Activated naive CD4-positive, alpha-beta T cell treated with anti-CD3 and anti-CD28 coated beads for 36 hours (primary cell): ENCODE results near the gene CLEC2B. TPM values are rescaled to one million over a fixed set of nuclear protein-coding genes. Genes with fewer than 3 reads are reported as not detected.

Experiments
- CTCF ChIA-PET: fragments of 350-600 bp; sonication (Branson Sonifier 250); formaldehyde crosslinking; loops from one replicate; lab custom pipeline; 2021; ENCODE audit warnings: antibody characterized with exemption; lab: Charles Lee
- DNase-seq: peaks from one replicate; pipeline ENCODE4 v3.0.0-alpha.2; 2020
- H3K27ac Mint-ChIP-seq: one replicate; pipeline ENCODE4 v1.8.0; 2021; ENCODE audit warnings: mild to moderate bottlenecking, mixed read lengths
- H3K27me3 Mint-ChIP-seq: one replicate; pipeline ENCODE4 v1.8.0; 2021; ENCODE audit warnings: low read depth, mixed read lengths
- H3K36me3 Mint-ChIP-seq: one replicate; pipeline ENCODE4 v1.8.0; 2021; ENCODE audit warnings: low read depth, mixed read lengths
- H3K4me1 Mint-ChIP-seq: one replicate; pipeline ENCODE4 v1.8.0; 2021; ENCODE audit warnings: low read depth, mixed read lengths
- H3K4me3 Mint-ChIP-seq: one replicate; pipeline ENCODE4 v1.8.0; 2021; ENCODE audit warnings: mild to moderate bottlenecking, moderate library complexity, mixed read lengths
- H3K9me3 Mint-ChIP-seq: one replicate; pipeline ENCODE4 v1.8.0; 2021; ENCODE audit warnings: mixed read lengths
- intact Hi-C: fragments of 100-400 bp; cut with micrococcal nuclease; formaldehyde crosslinking; loops from one replicate; pipeline ENCODE4 v1.15.1; 2023
- total RNA-seq, 2 experiments: library from RNA; stranded (reverse); gene quantifications; one replicate each; pipeline ENCODE4 v1.2.3, GENCODE V29; 2021

Gene CLEC2B
- total RNA-seq, 2 experiments from 2014 or later: 30.3 to 30.7 TPM

DNA sequence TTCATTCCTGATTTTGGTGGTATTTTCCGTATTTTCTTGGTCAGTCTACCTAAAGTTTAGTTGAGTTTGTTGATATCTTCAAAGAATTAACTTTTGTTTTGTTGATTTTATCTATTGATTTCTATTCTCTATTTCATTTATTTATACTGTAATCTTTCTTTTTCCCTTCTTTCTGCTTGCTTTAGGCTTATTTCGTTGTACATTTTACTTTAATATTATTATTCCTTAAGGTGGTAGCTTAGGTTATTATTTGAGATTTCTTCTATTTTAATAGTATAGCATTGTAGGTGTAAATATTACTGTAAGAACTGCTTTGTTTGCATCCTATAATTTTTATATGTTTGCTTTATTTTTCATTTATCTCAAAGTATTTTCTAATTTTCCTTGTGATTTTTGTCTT lies 63.3 kb downstream of the CLEC2B start:
- Mint-ChIP-seq H3K27me3 (no peaks in the 10 kb centered on the region), H3K4me1 (peaks cover 3% of the 10 kb centered on the region), H3K27ac (no peak overlapping the region), H3K9me3 (no peaks in the 10 kb centered on the region), H3K36me3 (no peaks in the 10 kb centered on the region), H3K4me3 (no peak overlapping the region)
- intact Hi-C loops: no loop called here
- DNase-seq: no peak
- CTCF ChIA-PET: interaction anchor here (0.7 to 1.4 kb wide), 2 partner anchors 8 to 75 kb away, joined by 3 to 4 read pairs; partner anchors contain the start of gene KLRF2

Other genes with a start within 250 kb of the CLEC2B start
- gene CLEC2D, start 199.6 kb downstream of the CLEC2B start, total RNA-seq: 100 to 1,000 TPM; 176 to 184 TPM
- 1 to 10 TPM; 1.7 to 1.9 TPM for gene CLECL1, start 136.3 kb downstream of the CLEC2B start, total RNA-seq
- 100 to 1,000 TPM; 150 to 153 TPM for gene CD69, start 108.5 kb downstream of the CLEC2B start, total RNA-seq
- gene KLRF1, start 41.9 kb downstream of the CLEC2B start, total RNA-seq: not detected
- gene KLRF2, start 12.1 kb upstream of the CLEC2B start, total RNA-seq: not detected
- not detected for gene CLEC2A, start 63.0 kb upstream of the CLEC2B start, total RNA-seq
- gene CLEC12A, start 102.1 kb upstream of the CLEC2B start, total RNA-seq: not detected
- not detected for gene CLEC1B, start 129.8 kb upstream of the CLEC2B start, total RNA-seq
- not detected for gene CLEC12B, start 141.3 kb upstream of the CLEC2B start, total RNA-seq
- not detected for gene CLEC9A, start 161.3 kb upstream of the CLEC2B start, total RNA-seq
- not detected for gene CLEC1A, start 229.6 kb upstream of the CLEC2B start, total RNA-seq